GM19372 (cell line): ENCODE data around the gene FGFR2.

Experiments
- ATAC-seq: cut with Tn5 transposase; IDR thresholded peaks from one replicate; pipeline ENCODE4 v1.9.1; 2021; ENCODE audit warnings: mild to moderate bottlenecking, low read depth, moderate library complexity; ENCODE audit not compliant: unreplicated experiment

The FGFR2 gene

DNA sequence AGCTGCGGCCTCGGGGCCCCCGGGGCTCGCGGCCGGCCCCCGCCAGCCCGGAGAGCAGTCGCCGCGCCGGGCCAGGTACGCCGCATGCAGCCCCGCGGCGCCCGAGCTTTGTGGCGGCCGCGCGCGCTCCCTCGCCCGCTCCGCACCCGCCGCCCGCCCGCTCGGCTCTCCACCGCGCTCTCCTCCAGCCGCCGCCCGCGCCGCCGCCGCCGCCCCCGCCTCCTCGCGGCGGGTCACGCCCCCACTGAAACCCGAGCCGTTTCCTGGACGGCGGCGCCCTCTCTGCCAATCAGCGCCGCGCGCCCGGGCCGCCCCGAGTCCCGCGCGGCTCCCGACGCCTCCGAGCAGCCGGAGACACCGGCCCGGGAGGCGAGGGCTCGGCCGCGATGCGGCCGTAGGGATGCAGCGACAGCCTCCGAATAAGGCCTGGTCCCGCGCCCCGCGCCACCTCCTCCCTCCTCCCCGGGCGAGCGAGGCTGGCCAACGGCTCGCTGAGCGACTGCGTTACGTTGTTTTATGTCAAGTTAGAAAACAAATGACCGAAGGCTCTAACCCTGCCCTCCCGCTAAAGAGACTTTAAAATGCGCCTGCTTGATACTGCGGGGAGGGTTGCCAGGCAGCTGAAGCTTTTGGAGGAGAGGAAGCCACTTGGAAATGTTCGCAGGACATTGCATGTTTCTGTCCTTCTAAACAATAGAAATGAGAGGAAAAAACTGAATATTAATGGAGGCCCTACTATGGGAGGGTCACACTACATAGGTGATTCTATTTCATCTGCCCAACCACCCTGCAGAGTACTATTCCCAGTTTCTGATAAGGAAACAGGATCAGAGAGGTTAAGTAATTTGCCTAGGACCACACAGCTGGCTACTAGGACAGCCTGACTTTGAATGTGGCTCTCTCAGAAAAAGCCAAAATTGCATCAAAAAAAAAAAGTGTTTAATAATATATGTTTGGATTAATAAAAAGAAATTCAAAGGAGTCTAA, at the start of gene FGFR2:
TSS of gene FGFR2 (minus strand) at position 182 of the 987 bp plus-strand sequence. CDS start 4,627 bp downstream, outside the sequence.
- peak; percentile 88 for ATAC-seq

DNA sequence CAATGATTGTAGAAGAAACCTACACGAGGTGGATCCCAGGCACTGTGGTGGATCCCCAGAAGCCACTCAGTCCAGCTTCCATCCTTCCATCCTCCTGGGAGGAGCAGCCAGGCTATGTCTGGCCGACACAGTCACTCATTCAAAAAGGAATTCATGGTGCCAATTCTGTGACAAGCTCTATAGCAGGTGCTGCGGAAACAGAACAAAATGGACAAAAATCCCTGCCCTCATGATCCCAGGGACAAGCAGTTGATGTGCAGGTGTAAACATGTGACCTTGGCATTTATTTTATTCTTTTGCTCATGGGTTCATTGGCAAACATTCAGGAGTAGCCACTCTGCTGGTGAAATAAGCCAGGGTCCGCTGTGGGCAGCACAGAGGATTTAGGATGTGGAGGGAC, 49.2 kb upstream of the FGFR2 start:
- ATAC-seq: no peak

DNA sequence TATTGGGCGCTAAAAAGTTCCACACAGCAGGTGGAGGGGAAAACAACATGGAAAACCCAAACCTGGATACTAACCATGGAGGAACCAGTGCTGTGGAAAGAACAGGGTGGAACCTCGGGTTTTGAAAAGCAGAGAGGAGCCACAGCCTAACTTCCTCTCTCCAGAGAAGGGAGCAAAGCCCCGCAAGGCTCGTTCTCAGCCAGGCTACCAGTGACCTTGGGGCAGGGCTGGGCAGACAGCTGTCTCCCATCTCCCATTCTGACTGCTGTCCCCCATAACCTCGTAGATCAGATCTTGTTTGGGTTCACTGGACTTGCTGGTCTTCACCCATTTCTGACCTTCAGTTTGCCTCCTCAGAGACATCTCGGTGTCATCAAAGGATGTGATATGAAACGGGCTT, 47.5 kb upstream of the FGFR2 start:
- no peak for ATAC-seq

DNA sequence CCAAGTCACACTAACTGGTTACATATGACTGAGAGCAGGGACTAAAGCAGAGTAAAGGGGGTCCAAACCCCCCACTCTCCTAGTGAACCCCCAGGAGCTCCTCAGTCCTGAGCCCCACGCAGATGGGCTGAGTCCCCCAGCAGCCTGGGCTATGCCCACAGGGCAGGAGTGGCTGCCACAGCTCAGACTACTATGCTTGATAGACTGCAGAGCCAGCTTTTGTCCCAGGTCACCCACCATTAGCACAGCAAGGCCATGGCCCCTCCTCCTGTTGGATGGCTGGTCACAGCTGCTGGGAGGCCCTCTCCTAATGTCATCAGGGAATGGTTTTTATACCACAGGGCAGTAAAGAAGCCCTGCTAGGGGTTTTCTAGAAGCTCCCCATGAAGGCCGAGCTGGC, 46.3 kb upstream of the FGFR2 start:
- ATAC-seq: no peak

DNA sequence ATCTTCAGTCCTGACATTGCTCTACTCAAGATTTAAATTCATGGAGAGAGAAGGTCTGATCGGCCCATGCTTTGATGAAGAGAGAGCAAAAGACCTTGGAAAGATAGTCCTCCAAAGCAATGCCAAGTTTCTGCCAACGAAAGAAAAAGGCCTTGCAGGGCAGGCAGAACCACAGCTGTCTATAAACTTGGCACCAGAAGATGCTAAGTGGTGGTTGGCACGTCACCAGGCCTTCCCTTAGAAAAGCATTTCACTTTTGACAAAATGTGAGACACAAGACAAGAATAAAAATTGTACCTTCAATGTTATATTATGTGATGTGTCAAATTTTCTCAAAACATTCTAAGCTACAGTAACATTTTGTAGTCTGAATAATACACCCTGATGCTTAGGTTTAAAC, 42.0 kb upstream of the FGFR2 start:
- no peak for ATAC-seq

DNA sequence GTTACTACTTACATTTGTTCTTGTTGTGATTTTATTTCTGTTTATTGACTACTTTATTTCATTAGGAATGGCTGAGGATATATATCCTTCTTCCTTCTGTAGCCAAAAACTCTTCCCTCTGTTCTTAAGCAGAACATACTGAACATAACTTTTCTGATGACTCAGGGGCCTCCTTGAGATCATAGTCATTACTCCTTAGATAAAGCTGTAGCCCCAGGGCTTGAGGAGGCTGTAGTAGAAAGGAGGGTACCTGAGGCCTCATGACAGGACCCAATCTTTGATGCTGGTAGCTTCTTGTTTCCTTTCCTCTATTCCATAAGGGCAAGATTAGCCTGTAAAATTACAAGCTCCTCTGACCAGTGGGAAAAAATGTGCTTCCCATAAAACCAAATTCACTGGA, 41.2 kb upstream of the FGFR2 start:
- ATAC-seq: no peak

DNA sequence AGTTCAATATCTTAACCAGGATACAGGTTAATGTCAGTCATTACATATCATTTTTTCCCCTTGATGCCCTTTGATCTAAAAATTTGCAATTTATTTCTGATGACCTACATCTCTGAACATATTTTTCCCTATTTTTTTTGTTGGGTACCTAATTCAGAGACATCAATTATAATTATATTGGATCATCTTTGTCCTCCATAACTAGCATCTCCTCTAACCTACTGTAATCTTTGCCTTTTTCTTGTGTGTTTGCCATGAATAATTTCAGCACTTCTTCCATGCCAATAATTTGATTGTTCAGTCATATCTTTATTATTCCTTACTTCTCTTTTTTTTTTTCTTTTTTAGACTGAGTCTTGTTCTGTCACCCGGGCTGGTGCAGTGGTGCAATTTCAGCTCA, 39.2 kb upstream of the FGFR2 start:
- no peak for ATAC-seq

DNA sequence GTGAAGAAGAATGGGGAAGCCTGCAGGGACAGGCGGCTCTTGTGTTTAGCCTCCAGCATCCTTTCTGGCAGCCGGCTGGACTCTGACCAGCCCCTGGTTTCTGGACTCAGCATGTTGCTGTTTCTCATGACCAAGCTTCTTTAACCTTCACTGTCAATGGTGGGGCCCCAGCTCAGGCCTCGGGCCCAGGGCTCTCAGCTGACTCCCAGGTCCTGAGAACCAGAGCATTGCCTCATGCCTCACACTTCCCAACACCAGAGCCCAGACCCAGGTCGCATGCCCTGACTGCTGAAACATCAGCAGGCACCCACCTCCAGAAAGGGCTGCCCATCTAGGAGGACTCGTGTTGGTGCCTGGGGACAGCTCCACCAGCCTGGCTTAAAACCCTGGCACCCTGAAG, 34.8 kb upstream of the FGFR2 start:
- ATAC-seq: no peak

DNA sequence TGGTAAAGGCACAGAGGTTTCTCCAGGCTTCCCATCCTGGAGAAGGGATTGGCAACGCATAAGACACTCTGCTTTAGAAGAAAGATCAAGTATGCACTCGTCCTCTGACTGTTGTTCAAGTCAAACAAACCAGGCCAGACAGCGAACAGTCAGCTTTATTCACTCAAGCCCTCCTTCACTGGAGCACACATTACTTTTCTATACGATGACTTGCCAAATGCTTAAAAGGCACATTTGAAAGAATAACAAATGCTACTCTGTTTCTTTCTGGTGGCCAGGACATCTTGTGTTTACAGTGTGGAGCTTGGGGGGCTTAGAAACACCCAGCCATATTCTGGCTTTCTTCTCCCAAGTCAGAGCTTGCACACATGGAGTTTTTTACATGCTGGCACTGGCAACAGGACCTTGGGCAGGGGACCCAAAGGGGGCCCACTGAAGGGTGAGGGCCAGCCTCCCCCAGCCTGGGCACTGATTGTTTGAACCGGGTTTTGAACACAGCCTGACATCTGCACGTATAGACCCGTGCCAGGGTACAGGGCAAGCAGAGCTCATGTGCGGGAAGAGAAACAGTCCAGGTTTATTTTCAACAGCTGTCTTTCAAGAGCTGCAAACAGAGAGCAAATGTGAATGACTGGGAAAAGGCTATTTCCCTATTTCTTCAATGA, 33.3 kb upstream of the FGFR2 start:
- ATAC-seq: no peak

DNA sequence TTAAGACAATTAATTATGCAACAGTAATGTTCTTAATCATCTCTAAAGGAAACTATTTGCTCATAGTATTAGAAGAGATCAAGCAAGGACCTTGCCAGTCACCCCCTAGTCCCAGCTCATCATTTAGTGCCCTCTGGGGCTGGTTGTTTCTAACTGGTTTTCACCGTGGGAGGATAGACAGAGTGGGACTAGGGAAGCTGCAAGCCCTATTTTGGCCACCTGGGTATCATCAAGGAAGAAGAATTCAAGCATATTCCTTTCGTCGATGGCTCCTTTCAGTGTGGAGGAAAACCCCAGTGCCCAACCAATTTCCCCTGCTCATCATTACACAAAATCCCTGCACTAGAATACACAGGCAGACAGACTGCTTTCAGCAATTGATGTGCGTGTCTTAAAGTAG, 30.6 kb upstream of the FGFR2 start:
- no peak for ATAC-seq

DNA sequence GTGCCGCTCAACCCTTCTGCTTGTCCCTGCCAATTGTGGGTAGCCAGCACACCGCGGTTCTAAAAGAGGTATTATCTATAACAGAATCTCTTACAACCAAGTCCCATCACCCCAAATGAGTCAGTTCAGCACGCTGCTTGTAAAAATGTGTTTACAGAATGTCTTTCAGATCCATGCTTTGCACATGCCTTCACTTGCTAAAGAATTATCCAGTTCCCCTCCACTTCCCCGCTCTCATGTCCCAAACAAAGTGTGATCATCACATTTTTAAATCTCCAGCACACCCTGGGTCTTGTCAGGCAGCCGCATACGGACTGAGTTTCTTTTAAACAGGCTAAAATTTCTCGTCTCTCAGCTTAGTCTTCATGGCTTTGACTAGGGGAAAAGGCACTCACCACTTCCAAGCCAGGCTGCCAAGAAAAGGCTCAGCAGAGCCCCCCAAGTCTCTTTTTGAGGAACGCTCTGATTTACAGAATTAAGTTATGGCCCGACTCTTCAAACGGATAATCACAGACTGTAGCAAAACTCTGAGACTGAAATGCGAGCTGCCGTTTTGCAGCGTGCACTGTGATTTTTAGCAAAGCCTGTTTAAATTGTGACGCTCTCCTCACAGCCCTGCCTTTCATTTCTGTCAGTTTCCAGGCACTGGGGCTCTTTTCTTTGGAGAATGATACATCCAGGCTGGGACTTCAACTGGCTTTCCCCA, 29.8 kb upstream of the FGFR2 start:
- ATAC-seq: no peak

DNA sequence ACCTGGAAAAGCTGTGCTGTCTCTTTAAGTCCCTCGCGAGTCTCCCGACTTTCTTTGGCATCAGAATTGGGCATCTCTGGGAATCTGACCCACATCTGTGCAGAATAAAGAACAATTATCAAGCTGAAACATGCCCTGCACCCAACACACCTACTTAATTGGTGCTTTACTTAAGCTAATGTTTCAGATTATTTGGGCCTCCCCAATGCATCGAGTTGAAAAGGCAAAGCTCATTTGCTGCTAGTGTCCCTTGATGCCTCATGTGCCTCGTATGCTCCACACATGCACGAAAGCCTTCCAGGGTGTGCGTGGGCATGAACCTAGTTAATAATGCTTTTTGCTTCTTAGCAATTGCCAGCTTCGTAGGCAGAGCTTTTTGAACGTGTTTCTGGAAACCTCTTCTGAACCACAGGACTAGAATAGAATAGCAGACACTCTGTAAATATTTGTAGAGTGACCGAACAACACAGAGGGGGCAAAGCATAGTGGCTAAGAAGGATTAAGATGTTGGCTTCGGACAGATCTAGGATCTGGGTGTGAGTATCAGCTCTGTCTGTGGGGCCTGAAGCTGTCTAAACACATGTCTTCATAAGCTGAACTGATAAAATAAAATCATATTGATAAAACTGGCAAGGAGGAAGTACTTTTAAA, 26.7 kb upstream of the FGFR2 start:
- no peak for ATAC-seq

DNA sequence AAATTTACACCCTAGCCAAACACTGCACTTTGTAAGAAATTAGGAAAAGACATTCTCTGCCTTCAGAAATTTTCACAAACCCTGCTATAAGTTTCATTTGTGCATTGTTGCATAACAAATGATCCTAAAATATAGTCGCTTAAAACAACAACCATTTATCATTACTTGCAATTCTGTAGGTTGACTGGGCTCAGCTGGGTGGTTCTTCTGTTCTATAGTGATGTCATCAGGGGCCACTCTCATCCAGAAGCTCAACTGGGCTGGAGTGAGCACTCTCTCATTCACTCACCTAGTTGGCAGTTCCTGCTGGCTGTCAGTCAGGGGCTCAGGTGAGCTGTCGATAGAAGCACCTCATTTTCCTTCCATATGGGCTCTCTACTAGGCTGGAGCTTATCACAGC, 20.7 kb upstream of the FGFR2 start:
- no peak for ATAC-seq

DNA sequence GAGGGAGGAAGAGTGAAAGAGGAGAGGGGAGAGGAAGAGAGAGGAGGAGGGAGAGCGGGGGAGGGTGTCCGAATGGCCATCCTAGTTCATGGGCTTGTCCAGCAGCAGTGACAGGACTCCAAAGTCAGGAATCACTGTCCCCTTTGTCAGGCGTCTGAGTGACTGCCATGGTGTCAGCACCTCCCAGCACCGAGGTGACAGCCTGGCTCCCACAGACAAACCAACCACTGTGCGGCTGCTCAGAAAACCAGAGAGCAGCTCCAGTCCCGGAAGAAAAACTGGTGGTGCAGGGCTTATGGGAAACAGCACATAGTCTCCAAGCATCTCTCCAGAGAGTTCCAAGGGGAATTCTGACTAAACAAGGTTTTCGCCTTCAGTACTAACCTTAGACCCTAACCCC, 18.9 kb upstream of the FGFR2 start:
- no peak for ATAC-seq

DNA sequence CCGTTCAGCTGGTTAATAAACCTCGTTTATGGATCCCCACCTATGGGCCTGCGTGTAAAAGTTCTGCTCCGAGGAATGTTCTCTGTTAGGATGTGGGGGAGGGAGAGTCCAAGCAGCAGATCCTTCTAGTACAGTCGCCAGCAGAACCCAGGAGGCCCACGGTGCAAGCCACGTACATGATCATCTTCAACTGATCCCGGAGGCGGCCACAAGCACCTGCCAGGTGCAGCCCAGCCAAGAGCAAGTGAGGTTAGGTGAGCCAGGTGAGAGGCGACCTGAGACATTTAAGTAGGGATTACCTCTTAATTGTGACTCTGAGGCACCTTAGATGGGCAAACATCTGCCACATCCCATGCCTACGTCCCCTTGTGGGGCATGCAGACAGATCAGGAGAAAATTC, 18.0 kb upstream of the FGFR2 start:
- no peak for ATAC-seq

DNA sequence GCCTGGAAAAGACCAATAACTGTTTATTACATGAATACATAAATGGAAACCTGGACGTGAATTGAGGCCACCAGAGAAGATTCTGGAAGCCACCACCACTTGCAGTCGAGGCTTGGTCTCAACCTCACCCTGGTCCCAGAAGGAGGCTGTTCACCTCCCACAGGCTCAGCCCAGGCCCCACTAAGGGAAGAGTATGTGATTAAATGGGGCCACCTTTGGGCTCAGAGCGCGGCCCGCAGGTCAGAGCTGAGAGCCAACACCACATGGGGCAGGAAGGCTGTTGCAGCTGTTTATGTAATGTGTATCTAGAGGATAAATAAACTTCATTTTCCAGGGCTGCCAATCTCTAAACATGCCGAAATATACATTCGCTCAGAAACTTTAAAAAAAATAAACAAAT, 17.6 kb upstream of the FGFR2 start:
- ATAC-seq: no peak

DNA sequence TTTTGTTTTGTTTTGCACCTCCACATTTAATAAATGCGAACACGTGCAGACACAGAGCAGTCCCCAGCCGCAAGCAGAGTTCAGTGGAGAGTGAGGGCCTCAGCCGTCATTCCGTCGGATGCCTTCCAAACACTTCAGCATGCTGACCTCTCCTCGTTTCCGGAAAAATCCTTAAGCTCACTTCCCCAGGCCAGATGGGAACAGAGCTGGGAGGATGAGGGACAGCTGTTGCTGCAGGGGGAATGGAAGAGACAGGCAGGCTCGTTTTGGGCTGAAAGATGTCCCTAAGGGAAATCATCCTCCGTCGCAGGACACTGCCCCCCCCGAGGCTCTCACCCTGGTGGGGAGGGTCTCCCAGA, 17.2 kb upstream of the FGFR2 start:
- no peak for ATAC-seq

DNA sequence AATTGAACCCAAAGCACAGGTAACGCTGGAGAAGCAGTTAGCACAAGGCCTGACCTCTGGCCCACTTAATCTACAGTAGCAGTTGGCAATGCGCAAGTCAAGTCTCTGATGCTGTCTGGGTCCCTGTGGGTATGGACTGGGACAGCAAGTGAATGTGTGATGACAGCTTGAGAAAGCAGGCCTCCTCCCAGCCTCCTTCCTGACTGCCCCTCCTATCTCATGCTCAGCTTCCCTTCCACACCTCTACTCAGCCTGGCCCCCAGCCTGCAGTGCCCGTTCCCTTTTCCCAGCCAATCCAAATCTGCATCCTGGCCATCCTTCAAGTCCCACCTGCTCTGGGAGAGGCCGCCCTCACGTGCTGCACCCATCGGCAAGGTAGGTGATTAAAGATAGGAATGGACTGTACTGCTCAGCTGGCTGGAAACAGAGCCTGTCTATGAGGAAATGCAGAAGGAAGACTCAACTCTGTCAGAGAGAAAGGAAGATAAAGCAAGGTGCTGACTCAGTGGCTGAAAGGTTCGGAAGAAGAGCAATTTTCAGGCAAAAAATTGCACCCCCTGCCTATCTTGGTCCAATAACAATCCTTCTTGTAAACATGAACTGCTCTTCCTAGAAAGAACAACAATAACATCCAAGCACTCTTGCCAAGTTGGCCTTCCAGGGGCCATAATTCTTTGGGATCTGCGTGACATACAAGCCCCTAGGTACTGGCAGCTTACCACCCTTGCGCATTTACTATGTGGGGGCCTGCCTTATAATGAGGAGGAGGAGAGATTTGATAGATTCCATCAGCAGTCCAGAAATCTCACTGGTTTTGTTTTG, 16.6 kb upstream of the FGFR2 start:
- ATAC-seq: no peak

DNA sequence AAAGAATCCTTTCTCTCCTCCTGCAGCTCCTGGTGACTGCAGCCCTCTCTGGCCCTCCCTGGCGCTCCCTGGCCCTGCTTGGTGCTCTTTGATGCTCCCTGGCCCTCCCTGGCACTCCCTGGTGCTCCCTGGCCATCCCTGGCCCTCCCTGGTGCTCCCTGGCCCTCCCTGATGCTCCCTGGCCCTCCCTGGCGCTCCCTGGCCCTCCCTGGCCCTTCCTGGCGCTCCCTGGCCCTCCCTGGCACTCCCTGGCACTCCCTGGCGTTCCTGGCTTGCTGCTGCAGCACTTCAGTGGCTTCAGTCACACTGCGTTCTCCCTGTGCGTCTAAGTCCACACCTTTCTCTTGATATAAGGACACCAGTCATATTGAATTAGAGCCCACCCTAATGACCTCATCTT, 15.2 kb upstream of the FGFR2 start:
- no peak for ATAC-seq
